KMS-11 (cell line): Measurements from ENCODE around the gene PRR14.

Source experiments
- H2AFZ ChIP-seq: fragments of 200-600 bp; sonication (generic); 2 replicates; pipeline ENCODE4 v1.6.1; 2016; ENCODE audit warnings: antibody characterized with exemption, mixed run types, low read depth
- H3K27ac ChIP-seq: fragments of 200-600 bp; sonication (generic); 2 replicates; pipeline ENCODE4 v1.6.1; 2016; ENCODE audit warnings: mild to moderate bottlenecking, mixed run types
- H3K27me3 ChIP-seq: fragments of 200-600 bp; sonication (generic); 2 replicates; pipeline ENCODE4 v1.6.1; 2017; ENCODE audit warnings: mild to moderate bottlenecking, low read depth, mixed run types, moderate library complexity; ENCODE audit not compliant: insufficient read depth
- H3K36me3 ChIP-seq: fragments of 200-600 bp; sonication (generic); 2 replicates; pipeline ENCODE4 v1.6.1; 2017; ENCODE audit warnings: mild to moderate bottlenecking, mixed run types; ENCODE audit not compliant: insufficient read depth
- H3K4me1 ChIP-seq: fragments of 200-600 bp; sonication (generic); 2 replicates; pipeline ENCODE4 v1.6.1; 2016; ENCODE audit warnings: mild to moderate bottlenecking, low read depth, mixed run types; ENCODE audit not compliant: poor library complexity, severe bottlenecking
- H3K4me2 ChIP-seq: fragments of 200-600 bp; sonication (generic); 2 replicates; pipeline ENCODE4 v1.7.0; 2016; ENCODE audit warnings: mild to moderate bottlenecking, mixed run types
- H3K4me3 ChIP-seq: fragments of 200-600 bp; sonication (generic); IDR thresholded peaks from 2 replicates; pipeline ENCODE4 v1.6.1; 2017; ENCODE audit warnings: low read depth, low read length, mixed read lengths; ENCODE audit not compliant: insufficient read depth
- H3K79me2 ChIP-seq: fragments of 200-600 bp; sonication (generic); 2 replicates; pipeline ENCODE4 v1.6.1; 2016; ENCODE audit warnings: low read depth, mixed run types; ENCODE audit not compliant: insufficient read depth
- H3K9ac ChIP-seq: fragments of 200-600 bp; sonication (generic); 2 replicates; pipeline ENCODE4 v1.6.1; 2016; ENCODE audit warnings: mild to moderate bottlenecking, mixed run types
- H4K20me1 ChIP-seq: fragments of 200-600 bp; sonication (generic); 2 replicates; pipeline ENCODE4 v1.6.1; 2016; ENCODE audit warnings: mild to moderate bottlenecking, mixed run types; ENCODE audit not compliant: insufficient read depth
- CTCF ChIP-seq: fragments of 200-600 bp; sonication (generic); conservative IDR thresholded peaks from 2 replicates; pipeline ENCODE4 v1.6.1; 2017; ENCODE audit warnings: low read depth, mild to moderate bottlenecking, antibody characterized with exemption, low read length, moderate library complexity, mixed read lengths

Gene PRR14

GRCh38 chr16:30666681-30667080 is 15.9 kb downstream of the PRR14 start:
- H4K20me1 ChIP-seq = no peaks in the 10 kb centered on the region; the same call in 1 of the 2 replicates
- H3K79me2 ChIP-seq = peaks cover 22% of the 10 kb centered on the region
- peaks cover 21% of the 10 kb centered on the region for H3K4me1 ChIP-seq
- H3K4me2 ChIP-seq = no peak overlapping the region
- H3K27me3 ChIP-seq = no peaks in the 10 kb centered on the region
- H3K4me3 ChIP-seq = no peak overlapping the region
- no peak for TF ChIP-seq CTCF
- peaks cover 5% of the 10 kb centered on the region; the same call in 1 of the 2 replicates for H3K36me3 ChIP-seq
- no peak overlapping the region for H2AFZ ChIP-seq
- H3K9ac ChIP-seq = no peak overlapping the region
- no peak overlapping the region for H3K27ac ChIP-seq

- peaks cover 5% of the 10 kb centered on the region; the same call in 1 of the 2 replicates for H3K36me3 ChIP-seq
- H4K20me1 ChIP-seq = no peaks in the 10 kb centered on the region; the same call in 1 of the 2 replicates
- peaks cover 14% of the 10 kb centered on the region for H3K79me2 ChIP-seq
- H3K4me2 ChIP-seq = no peak overlapping the region
- H3K4me1 ChIP-seq = peaks cover 15% of the 10 kb centered on the region
- no peaks in the 10 kb centered on the region for H3K27me3 ChIP-seq
- H2AFZ ChIP-seq = no peak overlapping the region
- no peak overlapping the region for H3K9ac ChIP-seq
- no peak overlapping the region for H3K4me3 ChIP-seq
- H3K27ac ChIP-seq = no peak overlapping the region
- TF ChIP-seq CTCF = no peak
Observed at GRCh38 chr16:30667361-30667905, 16.7 kb downstream of the PRR14 start.

GRCh38 chr16:30668393-30668792 is 17.6 kb downstream of the PRR14 start:
- no peaks in the 10 kb centered on the region; the same call in 1 of the 2 replicates for H3K36me3 ChIP-seq
- no peak overlapping the region for H3K4me3 ChIP-seq
- H4K20me1 ChIP-seq = no peaks in the 10 kb centered on the region; the same call in 1 of the 2 replicates
- no peak overlapping the region for H2AFZ ChIP-seq
- no peak overlapping the region for H3K27ac ChIP-seq
- H3K27me3 ChIP-seq = no peaks in the 10 kb centered on the region
- peaks cover 5% of the 10 kb centered on the region; the same call in 1 of the 2 replicates for H3K79me2 ChIP-seq
- no peak for TF ChIP-seq CTCF
- no peak overlapping the region for H3K9ac ChIP-seq
- no peak overlapping the region for H3K4me2 ChIP-seq
- peaks cover 5% of the 10 kb centered on the region for H3K4me1 ChIP-seq

DNA sequence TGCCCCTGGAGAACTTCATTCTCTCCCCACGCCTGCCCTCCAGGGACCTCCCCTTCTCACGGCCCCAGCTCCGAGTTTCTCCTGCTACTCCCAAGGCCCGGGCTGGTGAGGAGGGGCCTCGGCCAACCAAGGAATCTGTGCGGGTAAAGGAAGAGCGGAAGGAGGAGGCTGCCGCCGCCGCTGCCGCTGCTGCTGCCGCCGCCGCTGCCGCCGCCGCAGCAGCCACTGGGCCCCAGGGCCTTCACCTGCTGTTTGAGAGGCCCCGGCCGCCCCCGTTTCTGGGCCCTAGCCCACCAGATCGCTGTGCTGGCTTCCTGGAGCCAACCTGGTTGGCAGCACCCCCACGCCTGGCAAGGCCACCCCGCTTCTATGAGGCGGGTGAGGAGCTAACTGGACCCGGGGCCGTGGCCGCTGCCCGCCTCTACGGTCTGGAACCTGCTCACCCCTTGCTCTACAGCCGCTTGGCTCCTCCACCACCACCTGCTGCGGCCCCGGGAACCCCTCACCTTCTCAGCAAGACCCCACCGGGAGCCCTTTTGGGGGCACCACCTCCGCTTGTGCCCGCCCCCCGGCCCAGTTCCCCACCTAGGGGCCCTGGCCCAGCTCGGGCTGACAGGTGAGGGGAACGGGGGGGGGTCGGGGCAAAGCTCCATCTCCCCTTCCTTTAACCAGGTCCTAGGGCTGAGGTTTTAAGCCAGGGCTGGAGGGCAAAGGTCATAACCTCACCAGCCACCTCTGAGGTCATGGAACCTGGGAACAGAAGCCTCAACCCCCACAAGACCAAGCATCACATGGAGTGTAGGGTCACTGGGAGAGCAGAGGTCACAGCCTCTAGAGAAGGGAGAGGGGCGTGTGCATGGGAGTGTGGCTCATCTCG is 18.5 kb downstream of the PRR14 start:
- Histone ChIP-seq H3K79me2 (no peaks in the 10 kb centered on the region), H3K36me3 (no peaks in the 10 kb centered on the region; the same call in 1 of the 2 replicates), H4K20me1 (no peaks in the 10 kb centered on the region), H3K4me1 (no peaks in the 10 kb centered on the region), H3K27ac (no peak overlapping the region), H3K9ac (no peak overlapping the region), H3K4me2 (no peak overlapping the region), H3K4me3 (no peak overlapping the region), H2AFZ (no peak overlapping the region), H3K27me3 (no peaks in the 10 kb centered on the region)
- TF ChIP-seq CTCF = no peak
